NCI-H128 (cell line): Measurements from ENCODE around the gene TRIOBP.
"Not testable (repeated sequence)": the region's sequence is repeated elsewhere in the genome, so short reads cannot be mapped to it uniquely, and the experiment has no call there.

Experiments
- DNase-seq: peaks from one replicate; lab custom pipeline; 2025; ENCODE audit not compliant: unreplicated experiment; lab: John Stamatoyannopoulos, UW

TRIOBP gene

GRCh38 chr22:37696657-37697537 is at the start of gene TRIOBP:
TSS of gene TRIOBP (plus strand) at chr22:37697048. CDS start at chr22:37701366, 4,318 bp downstream.
- DNase-seq: peak; percentile 74

- DNase-seq: no peak
These were observed 49.5 kb upstream of the TRIOBP start for GRCh38 chr22:37647317-37647716.

GRCh38 chr22:37647928-37648327 is 48.9 kb upstream of the TRIOBP start:
- DNase-seq: no peak

- no peak for DNase-seq
These were observed 46.2 kb upstream of the TRIOBP start for GRCh38 chr22:37650463-37651136.

- no peak for DNase-seq
These were observed 42.1 kb upstream of the TRIOBP start for GRCh38 chr22:37654563-37655251.

- no peak for DNase-seq
These were observed 41.6 kb upstream of the TRIOBP start for GRCh38 chr22:37655252-37655563.

GRCh38 chr22:37656583-37656982 is 40.3 kb upstream of the TRIOBP start:
- not testable (repeated sequence) for DNase-seq

GRCh38 chr22:37657590-37658132 is 39.2 kb upstream of the TRIOBP start:
- DNase-seq: no peak

- peak; percentile 98 for DNase-seq
These were observed 38.4 kb upstream of the TRIOBP start, which contains the start of gene PDXP for GRCh38 chr22:37658133-37659065. TSS of gene PDXP (plus strand) at chr22:37658723. CDS start at chr22:37658783, 60 bp downstream.

- no peak for DNase-seq
These were observed 37.6 kb upstream of the TRIOBP start for GRCh38 chr22:37659066-37659896.

- DNase-seq: no peak
These were observed 36.7 kb upstream of the TRIOBP start for GRCh38 chr22:37659897-37660708.

GRCh38 chr22:37660709-37661045 is 36.2 kb upstream of the TRIOBP start:
- DNase-seq: no peak

- peak; percentile 18 for DNase-seq
These were observed 35.5 kb upstream of the TRIOBP start for GRCh38 chr22:37661160-37661924.

- no peak for DNase-seq
These were observed 34.8 kb upstream of the TRIOBP start for GRCh38 chr22:37662039-37662438.

GRCh38 chr22:37663521-37664140 is 33.2 kb upstream of the TRIOBP start:
- no peak for DNase-seq

GRCh38 chr22:37664249-37665101 is 32.4 kb upstream of the TRIOBP start:
- no peak for DNase-seq

- no peak for DNase-seq
These were observed 31.4 kb upstream of the TRIOBP start for GRCh38 chr22:37665487-37665886.
